SU-DHL-6 (cell line): Measurements from ENCODE around the gene KIF18B.

Experiments used
- H2AFZ ChIP-seq: fragments of 200-600 bp; sonication (generic); 2 replicates; pipeline ENCODE4 v1.6.1; 2014; ENCODE audit warnings: low read depth, mild to moderate bottlenecking, moderate library complexity, mixed read lengths, antibody characterized with exemption, low read length; ENCODE audit not compliant: severe bottlenecking
- H3F3A ChIP-seq: fragments of 200-600 bp; shearing (Covaris generic); 2 replicates; pipeline ENCODE4 v1.6.0; 2016; ENCODE audit warnings: antibody characterized with exemption, mild to moderate bottlenecking; ENCODE audit not compliant: insufficient read depth
- H3K27ac ChIP-seq: fragments of 200-600 bp; sonication (generic); 2 replicates; pipeline ENCODE4 v1.5.1; 2016; ENCODE audit warnings: low read depth, mild to moderate bottlenecking, low read length, moderate library complexity, mixed read lengths
- H3K27me3 ChIP-seq: fragments of 200-600 bp; sonication (generic), shearing (Covaris generic); 2 replicates; pipeline ENCODE4 v1.6.0; 2014; ENCODE audit warnings: mild to moderate bottlenecking, low read length
- H3K36me3 ChIP-seq: fragments of 200-600 bp; sonication (generic); 2 replicates; pipeline ENCODE4 v1.6.1; 2014; ENCODE audit warnings: mild to moderate bottlenecking, low read length, mixed read lengths
- H3K4me2 ChIP-seq: fragments of 300-600, 200-600 bp; shearing (Covaris generic), sonication (generic); 2 replicates; pipeline ENCODE4 v1.6.0; 2014; ENCODE audit warnings: low read length, low read depth, mild to moderate bottlenecking; ENCODE audit not compliant: poor library complexity, severe bottlenecking
- H3K4me3 ChIP-seq: fragments of 200-600 bp; sonication (generic); 2 replicates; pipeline ENCODE4 v1.5.1; 2014; ENCODE audit warnings: antibody characterized with exemption, low read length, mild to moderate bottlenecking, mixed read lengths; ENCODE audit not compliant: insufficient read depth, poor library complexity, severe bottlenecking
- H3K79me2 ChIP-seq: fragments of 200-600 bp; sonication (generic); 2 replicates; pipeline ENCODE4 v1.6.1; 2014; ENCODE audit warnings: mild to moderate bottlenecking, low read length, moderate library complexity; ENCODE audit not compliant: insufficient read depth
- H3K9ac ChIP-seq: fragments of 200-600 bp; sonication (generic); 2 replicates; pipeline ENCODE4 v1.7.0; 2014; ENCODE audit warnings: mild to moderate bottlenecking, low read length
- H3K9me2 ChIP-seq: fragments of 200-600 bp; sonication (generic); replicated peaks from 2 replicates; pipeline ENCODE4 v1.6.1; 2014; ENCODE audit warnings: low read length; ENCODE audit not compliant: insufficient read depth
- H3K9me3 ChIP-seq: fragments of 200-600 bp; sonication (generic); 2 replicates; pipeline ENCODE4 v1.6.1; 2014; ENCODE audit warnings: low read length, mixed read lengths; ENCODE audit not compliant: insufficient read depth
- H4K20me1 ChIP-seq: fragments of 200-600 bp; sonication (generic); 2 replicates; pipeline ENCODE4 v1.6.1; 2014; ENCODE audit warnings: low read depth, mild to moderate bottlenecking, antibody characterized with exemption, low read length, moderate library complexity, mixed read lengths
- CTCF ChIP-seq: fragments of 200-600 bp; sonication (generic); IDR thresholded peaks from one replicate; pipeline ENCODE4 v1.5.1; 2017; ENCODE audit warnings: antibody characterized with exemption, mild to moderate bottlenecking, low read length, moderate library complexity; ENCODE audit not compliant: insufficient read depth, poor library complexity, severe bottlenecking
- EZH2phosphoT487 ChIP-seq: fragments of 200-600 bp; sonication (generic), shearing (Covaris generic); conservative IDR thresholded peaks from 2 replicates; pipeline ENCODE4 v1.6.1; 2018; ENCODE audit warnings: mild to moderate bottlenecking, antibody characterized with exemption, low read length, moderate library complexity, mixed read lengths

Gene KIF18B

GRCh38 chr17:44917456-44917855 is 30.1 kb downstream of the KIF18B start:
- Histone ChIP-seq H3K4me2 (no peak overlapping the region), H3K27ac (no peak overlapping the region), H3F3A (no peaks in the 10 kb centered on the region), H3K9me2 (no peaks in the 10 kb centered on the region), H3K4me3 (no peak overlapping the region), H3K9ac (no peak overlapping the region), H3K27me3 (no peaks in the 10 kb centered on the region), H3K9me3 (no peaks in the 10 kb centered on the region), H3K36me3 (no peaks in the 10 kb centered on the region), H3K79me2 (no peaks in the 10 kb centered on the region), H4K20me1 (no peaks in the 10 kb centered on the region), H2AFZ (no peak overlapping the region)
- no peak for TF ChIP-seq EZH2phosphoT487
- TF ChIP-seq CTCF: no peak

- TF ChIP-seq CTCF (no peak), EZH2phosphoT487 (no peak)
These were observed 30.8 kb downstream of the KIF18B start for GRCh38 chr17:44916781-44917241.

GRCh38 chr17:44915862-44916780 is 31.5 kb downstream of the KIF18B start:
- no peak overlapping the region for H2AFZ ChIP-seq
- TF ChIP-seq EZH2phosphoT487: no peak
- TF ChIP-seq CTCF: no peak
- no peak overlapping the region for H3K4me3 ChIP-seq
- no peak overlapping the region for H3K9ac ChIP-seq
- no peaks in the 10 kb centered on the region for H4K20me1 ChIP-seq
- H3K36me3 ChIP-seq: no peaks in the 10 kb centered on the region
- no peaks in the 10 kb centered on the region for H3K27me3 ChIP-seq
- no peaks in the 10 kb centered on the region for H3K9me3 ChIP-seq
- H3F3A ChIP-seq: no peaks in the 10 kb centered on the region
- H3K79me2 ChIP-seq: no peaks in the 10 kb centered on the region
- no peak overlapping the region for H3K4me2 ChIP-seq
- no peaks in the 10 kb centered on the region for H3K9me2 ChIP-seq
- H3K27ac ChIP-seq: no peak overlapping the region

More at GRCh38 chr17:44916781-44917241, 30.8 kb downstream of the KIF18B start:
- Histone ChIP-seq H3K79me2 (no peaks in the 10 kb centered on the region), H3K9me2 (no peaks in the 10 kb centered on the region), H3K9me3 (no peaks in the 10 kb centered on the region), H3K27ac (no peak overlapping the region), H3K36me3 (no peaks in the 10 kb centered on the region), H3K27me3 (no peaks in the 10 kb centered on the region), H4K20me1 (no peaks in the 10 kb centered on the region), H2AFZ (no peak overlapping the region), H3F3A (no peaks in the 10 kb centered on the region), H3K4me2 (no peak overlapping the region), H3K9ac (no peak overlapping the region), H3K4me3 (no peak overlapping the region)
